ENCODE results near the gene TNNI3K.
"Not testable (repeated sequence)": the region's sequence is repeated elsewhere in the genome, so short reads cannot be mapped to it uniquely, and the experiment has no call there.

Gene TNNI3K

DNA sequence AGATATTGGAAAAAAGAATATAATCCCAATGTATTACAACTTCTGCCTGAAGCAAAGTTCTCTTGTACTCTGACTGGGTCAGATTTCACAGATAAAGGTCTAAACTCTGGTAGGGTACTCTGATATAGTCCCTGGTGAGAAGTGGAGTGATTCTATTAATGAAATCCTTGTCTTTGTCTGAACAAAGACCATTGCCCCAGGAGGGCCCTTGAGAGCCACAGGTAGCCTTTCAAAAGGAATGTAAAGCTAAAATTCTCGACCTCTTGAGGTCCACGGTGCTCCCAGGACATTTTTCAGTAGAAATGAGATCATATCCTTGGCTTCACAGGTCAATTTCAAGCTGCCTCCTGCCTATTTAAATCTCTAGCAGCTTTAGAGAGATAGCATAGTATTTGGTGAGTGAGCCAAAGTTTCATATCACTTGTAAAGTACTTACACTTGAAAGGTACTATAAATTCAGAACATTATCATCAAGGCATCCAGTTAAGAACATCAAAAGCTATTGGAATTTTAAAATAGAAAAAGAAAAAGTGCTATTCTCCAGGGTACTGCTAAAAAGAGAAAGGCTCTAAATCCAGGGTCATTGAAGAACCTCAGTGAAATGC lies 10.1 kb downstream of the TNNI3K start:
- no peak overlapping the region for H3K9ac ChIP-seq (ENCODE audit: insufficient read length, low read depth)
- H3K4me1 ChIP-seq (ENCODE audit: insufficient read depth, insufficient read length): no peaks in the 10 kb centered on the region
- no peak for TF ChIP-seq ZNF274 (IDR thresholded peaks at IDR 0.05; ENCODE audit: low read depth, low read length)
- no peak for TF ChIP-seq YY1 (IDR thresholded peaks at IDR 0.05; ENCODE audit: insufficient read depth, insufficient read length)
- H3K4me3 ChIP-seq (ENCODE audit: insufficient read length, low read depth): no peak overlapping the region
- peak; percentile 87 for DNase-seq (ENCODE audit: low read depth, low spot score)
- H3K36me3 ChIP-seq (ENCODE audit: insufficient read depth, insufficient read length, low read length): no peaks in the 10 kb centered on the region
- H3K9me3 ChIP-seq (ENCODE audit: insufficient read depth, low read length): peaks cover 24% of the 10 kb centered on the region
- peaks cover 18% of the 10 kb centered on the region for H3K27me3 ChIP-seq (ENCODE audit: insufficient read depth, insufficient read length)

- Histone ChIP-seq H3K9ac (ENCODE audit: insufficient read length, low read depth) (no peak overlapping the region), H3K4me3 (ENCODE audit: insufficient read length, low read depth) (no peak overlapping the region), H3K36me3 (ENCODE audit: insufficient read depth, insufficient read length, low read length) (no peaks in the 10 kb centered on the region), H3K4me1 (ENCODE audit: insufficient read depth, insufficient read length) (no peaks in the 10 kb centered on the region), H3K27me3 (ENCODE audit: insufficient read depth, insufficient read length) (peaks cover 18% of the 10 kb centered on the region), H3K9me3 (ENCODE audit: insufficient read depth, low read length) (peaks cover 24% of the 10 kb centered on the region)
- DNase-seq (ENCODE audit: low read depth, low spot score): no peak
- TF ChIP-seq YY1 (IDR thresholded peaks at IDR 0.05; ENCODE audit: insufficient read depth, insufficient read length): no peak
- TF ChIP-seq ZNF274 (IDR thresholded peaks at IDR 0.05; ENCODE audit: low read depth, low read length): no peak
Observed at GRCh38 chr1:74246315-74246714, 11.1 kb downstream of the TNNI3K start.

- Histone ChIP-seq H3K36me3 (ENCODE audit: insufficient read depth, insufficient read length, low read length) (no peaks in the 10 kb centered on the region), H3K9ac (ENCODE audit: insufficient read length, low read depth) (no peak overlapping the region), H3K9me3 (ENCODE audit: insufficient read depth, low read length) (peaks cover 24% of the 10 kb centered on the region), H3K4me1 (ENCODE audit: insufficient read depth, insufficient read length) (no peaks in the 10 kb centered on the region), H3K4me3 (ENCODE audit: insufficient read length, low read depth) (no peak overlapping the region), H3K27me3 (ENCODE audit: insufficient read depth, insufficient read length) (peaks cover 14% of the 10 kb centered on the region)
- TF ChIP-seq SUZ12 (IDR thresholded peaks at IDR 0.05; ENCODE audit: extremely low read depth, insufficient read depth, insufficient read length) (no peak), ZNF274 (IDR thresholded peaks at IDR 0.05; ENCODE audit: low read depth, low read length) (no peak), YY1 (IDR thresholded peaks at IDR 0.05; ENCODE audit: insufficient read depth, insufficient read length) (no peak)
- no peak for DNase-seq (ENCODE audit: low read depth, low spot score)
Observed at GRCh38 chr1:74247881-74248528, 12.8 kb downstream of the TNNI3K start.

DNA sequence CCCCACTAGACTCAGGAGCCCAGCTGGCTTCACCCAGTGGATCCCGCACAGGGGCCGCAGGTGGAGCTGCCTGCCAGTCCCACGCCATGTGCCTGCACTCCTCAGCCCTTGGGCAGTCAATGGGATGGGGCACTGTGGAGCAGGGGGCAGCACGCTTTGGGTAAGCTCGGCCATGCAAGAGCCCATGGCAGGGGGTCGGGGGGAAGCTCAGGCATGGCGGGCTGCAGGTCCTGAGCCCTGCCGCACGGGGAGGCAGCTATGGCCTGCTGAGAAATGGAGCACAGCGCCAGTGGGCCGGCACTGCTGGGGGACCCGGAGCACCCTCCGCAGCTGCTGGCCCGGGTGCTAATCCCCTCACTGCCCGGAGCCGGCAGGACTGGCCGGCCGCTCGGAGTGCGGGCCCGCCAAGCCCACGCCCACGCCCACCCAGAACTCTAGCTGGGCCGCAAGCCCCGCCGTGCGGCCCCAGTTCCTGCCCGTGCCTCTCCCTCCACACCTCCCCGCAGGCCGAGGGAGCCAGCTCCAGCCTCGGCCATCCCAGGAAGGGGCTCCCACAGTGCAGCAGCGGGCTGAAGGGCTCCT lies 18.1 kb downstream of the TNNI3K start:
- not testable (repeated sequence) for DNase-seq (ENCODE audit: low read depth, low spot score); H3K4me3 ChIP-seq (ENCODE audit: insufficient read length, low read depth); H3K36me3 ChIP-seq (ENCODE audit: insufficient read depth, insufficient read length, low read length); H3K27me3 ChIP-seq (ENCODE audit: insufficient read depth, insufficient read length); H3K4me1 ChIP-seq (ENCODE audit: insufficient read depth, insufficient read length); H3K9ac ChIP-seq (ENCODE audit: insufficient read length, low read depth)
- H3K9me3 ChIP-seq (ENCODE audit: insufficient read depth, low read length): peaks cover 19% of the 10 kb centered on the region

DNA sequence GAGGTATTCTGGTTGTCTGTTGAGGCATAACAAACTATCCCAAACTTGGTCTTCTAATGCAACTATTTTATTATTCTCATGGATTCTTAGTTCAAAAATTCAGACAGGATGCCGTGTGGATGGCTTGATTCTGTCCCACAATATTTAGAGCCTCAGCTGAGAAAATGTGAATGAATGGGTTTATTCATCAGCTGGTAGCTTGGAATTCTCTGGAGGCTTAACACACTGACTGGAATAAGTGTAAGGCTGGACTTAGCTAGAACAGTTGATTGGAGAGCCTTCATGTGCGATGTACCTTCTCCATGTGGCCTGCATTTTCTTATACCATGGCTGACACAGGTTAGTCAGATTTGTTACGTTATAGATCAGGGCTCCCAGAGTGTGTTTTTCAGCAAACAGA lies 30.8 kb downstream of the TNNI3K start:
- Histone ChIP-seq H3K9ac (ENCODE audit: insufficient read length, low read depth) (no peak overlapping the region), H3K27me3 (ENCODE audit: insufficient read depth, insufficient read length) (no peaks in the 10 kb centered on the region), H3K9me3 (ENCODE audit: insufficient read depth, low read length) (no peaks in the 10 kb centered on the region), H3K36me3 (ENCODE audit: insufficient read depth, insufficient read length, low read length) (no peaks in the 10 kb centered on the region), H3K4me3 (ENCODE audit: insufficient read length, low read depth) (no peak overlapping the region), H3K4me1 (ENCODE audit: insufficient read depth, insufficient read length) (no peaks in the 10 kb centered on the region)
- DNase-seq (ENCODE audit: low read depth, low spot score): no peak
- TF ChIP-seq SUZ12 (IDR thresholded peaks at IDR 0.05; ENCODE audit: extremely low read depth, insufficient read depth, insufficient read length) (no peak), ZNF274 (IDR thresholded peaks at IDR 0.05; ENCODE audit: low read depth, low read length) (no peak), YY1 (IDR thresholded peaks at IDR 0.05; ENCODE audit: insufficient read depth, insufficient read length) (no peak)

DNA sequence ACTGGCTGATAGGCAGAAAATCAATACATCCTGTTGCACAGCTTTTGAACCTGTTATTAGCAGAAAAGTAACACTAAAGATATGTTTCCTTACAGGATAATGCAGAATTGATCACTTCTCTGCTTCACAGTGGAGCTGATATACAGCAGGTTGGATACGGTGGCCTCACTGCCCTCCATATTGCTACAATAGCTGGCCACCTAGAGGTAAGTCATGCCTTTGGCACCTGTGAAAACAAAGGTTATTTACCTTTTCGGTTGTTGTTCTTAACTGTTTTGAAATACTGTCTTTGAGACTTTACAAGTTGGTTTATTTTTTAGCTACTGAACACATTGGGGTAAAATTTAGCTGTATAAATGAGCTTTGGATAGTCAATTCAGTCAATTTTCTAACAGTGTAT lies 36.3 kb downstream of the TNNI3K start:
- Histone ChIP-seq H3K4me1 (ENCODE audit: insufficient read depth, insufficient read length) (no peaks in the 10 kb centered on the region), H3K27me3 (ENCODE audit: insufficient read depth, insufficient read length) (no peaks in the 10 kb centered on the region), H3K36me3 (ENCODE audit: insufficient read depth, insufficient read length, low read length) (no peaks in the 10 kb centered on the region), H3K4me3 (ENCODE audit: insufficient read length, low read depth) (no peak overlapping the region), H3K9ac (ENCODE audit: insufficient read length, low read depth) (no peak overlapping the region), H3K9me3 (ENCODE audit: insufficient read depth, low read length) (no peaks in the 10 kb centered on the region)
- DNase-seq (ENCODE audit: low read depth, low spot score): no peak
- TF ChIP-seq YY1 (IDR thresholded peaks at IDR 0.05; ENCODE audit: insufficient read depth, insufficient read length): no peak
- TF ChIP-seq ZNF274 (IDR thresholded peaks at IDR 0.05; ENCODE audit: low read depth, low read length): no peak
- no peak for TF ChIP-seq SUZ12 (IDR thresholded peaks at IDR 0.05; ENCODE audit: extremely low read depth, insufficient read depth, insufficient read length)

DNA sequence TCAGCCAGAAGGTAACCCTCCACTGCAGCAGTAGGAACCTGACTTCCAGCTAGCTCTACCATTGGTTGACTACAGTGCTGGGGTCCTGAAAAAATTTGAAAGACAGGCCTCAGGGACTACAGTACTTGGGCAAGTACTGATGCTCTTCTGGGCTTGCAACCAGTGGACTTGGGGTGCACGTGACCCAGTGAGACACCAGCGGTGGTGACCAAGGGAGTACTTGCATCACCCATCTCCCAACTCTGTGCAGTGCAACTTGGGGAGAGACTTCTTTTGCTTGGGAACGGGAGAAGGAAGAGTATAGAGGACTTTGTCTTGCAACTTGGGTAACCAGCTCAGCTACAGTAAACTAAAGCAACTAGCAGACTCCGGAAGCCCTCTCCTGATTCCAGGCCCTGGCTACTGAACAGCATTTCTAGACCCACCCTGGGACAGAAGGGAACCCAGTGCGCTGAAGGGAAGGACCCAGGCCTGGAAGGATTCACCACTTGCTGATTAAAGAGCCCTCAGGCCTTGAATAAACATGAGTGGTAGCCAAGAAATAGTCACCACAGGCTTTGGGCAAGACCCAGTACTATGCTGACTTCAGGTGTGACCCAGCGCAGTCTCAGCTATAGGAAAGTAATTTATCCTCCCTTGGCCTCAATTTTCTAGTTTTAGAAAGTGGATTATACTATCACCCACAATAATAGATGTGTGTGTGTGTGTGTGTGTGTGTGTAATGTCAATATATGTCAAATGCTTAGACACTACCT lies 45.6 kb downstream of the TNNI3K start:
- no peak overlapping the region for H3K9ac ChIP-seq (ENCODE audit: insufficient read length, low read depth)
- DNase-seq (ENCODE audit: low read depth, low spot score): no peak
- H3K9me3 ChIP-seq (ENCODE audit: insufficient read depth, low read length): no peaks in the 10 kb centered on the region
- no peak for TF ChIP-seq ZNF274 (IDR thresholded peaks at IDR 0.05; ENCODE audit: low read depth, low read length)
- no peak for TF ChIP-seq YY1 (IDR thresholded peaks at IDR 0.05; ENCODE audit: insufficient read depth, insufficient read length)
- TF ChIP-seq SUZ12 (IDR thresholded peaks at IDR 0.05; ENCODE audit: extremely low read depth, insufficient read depth, insufficient read length): no peak
- H3K4me1 ChIP-seq (ENCODE audit: insufficient read depth, insufficient read length): no peaks in the 10 kb centered on the region
- no peak overlapping the region for H3K4me3 ChIP-seq (ENCODE audit: insufficient read length, low read depth)
- H3K27me3 ChIP-seq (ENCODE audit: insufficient read depth, insufficient read length): no peaks in the 10 kb centered on the region
- no peaks in the 10 kb centered on the region for H3K36me3 ChIP-seq (ENCODE audit: insufficient read depth, insufficient read length, low read length)
